HL-60 (cell line): Measurements from ENCODE around the gene SUPT7L.

Experiments used
- CTCF ChIP-seq: IDR thresholded peaks from one replicate; pipeline ENCODE4 v1.5.1; 2011; ENCODE audit warnings: low read length, control low read depth, inconsistent platforms; ENCODE audit not compliant: insufficient read depth
- GABPA ChIP-seq: IDR thresholded peaks from 2 replicates; pipeline ENCODE4 v1.6.1; 2012; ENCODE audit warnings: low read depth
- POLR2AphosphoS5 ChIP-seq: IDR thresholded peaks from 2 replicates; pipeline ENCODE4 v1.6.1; 2012; ENCODE audit warnings: low read depth
- REST ChIP-seq: IDR thresholded peaks from 2 replicates; pipeline ENCODE4 v1.6.1; 2012; ENCODE audit warnings: low read depth; ENCODE audit not compliant: insufficient replicate concordance
- SPI1 ChIP-seq: IDR thresholded peaks from 2 replicates; pipeline ENCODE4 v1.6.1; 2012; ENCODE audit warnings: low read depth, mild to moderate bottlenecking, borderline replicate concordance

- no peak for TF ChIP-seq CTCF
- TF ChIP-seq REST, result no peak
- TF ChIP-seq POLR2AphosphoS5, result no peak
- no peak for TF ChIP-seq GABPA
- TF ChIP-seq SPI1, result no peak
Measured at GRCh38 chr2:27647737-27648136, 15.7 kb downstream of the SUPT7L start.
